Nephron (organoid): Measurements from ENCODE around the gene LAMA3.

Source experiments
- H3K27ac Mint-ChIP-seq, 3 experiments: 2 replicates each; pipeline ENCODE4 v1.8.0; 2020; ENCODE audit warnings: mixed read lengths in 3 of 3, mild to moderate bottlenecking in 2 of 3, moderate library complexity in 1 of 3
- H3K27me3 Mint-ChIP-seq: 2 replicates; pipeline ENCODE4 v1.8.0; 2021; ENCODE audit warnings: low read depth, mild to moderate bottlenecking, moderate library complexity, mixed read lengths
- H3K36me3 Mint-ChIP-seq: 2 replicates; pipeline ENCODE4 v1.8.0; 2020; ENCODE audit warnings: low read depth, mixed read lengths
- H3K4me1 Mint-ChIP-seq: 2 replicates; pipeline ENCODE4 v1.8.0; 2020; ENCODE audit warnings: mixed read lengths
- H3K4me3 Mint-ChIP-seq, 3 experiments: 2 replicates each; pipeline ENCODE4 v1.8.0; 2020; ENCODE audit warnings: mild to moderate bottlenecking in 3 of 3, mixed read lengths in 3 of 3, moderate library complexity in 2 of 3
- H3K9me3 Mint-ChIP-seq: 2 replicates; pipeline ENCODE4 v1.8.0; 2020; ENCODE audit warnings: mixed read lengths
- TF ChIP-seq, protein P1 (sequence below), 3 experiments: fragments of 200-600 bp; sonication (generic); IDR thresholded peaks; one replicate each; pipeline ENCODE4 v1.5.0; 2021; ENCODE audit warnings: antibody characterized with exemption in 3 of 3; ENCODE audit not compliant: unreplicated experiment in 3 of 3

Gene LAMA3

DNA sequence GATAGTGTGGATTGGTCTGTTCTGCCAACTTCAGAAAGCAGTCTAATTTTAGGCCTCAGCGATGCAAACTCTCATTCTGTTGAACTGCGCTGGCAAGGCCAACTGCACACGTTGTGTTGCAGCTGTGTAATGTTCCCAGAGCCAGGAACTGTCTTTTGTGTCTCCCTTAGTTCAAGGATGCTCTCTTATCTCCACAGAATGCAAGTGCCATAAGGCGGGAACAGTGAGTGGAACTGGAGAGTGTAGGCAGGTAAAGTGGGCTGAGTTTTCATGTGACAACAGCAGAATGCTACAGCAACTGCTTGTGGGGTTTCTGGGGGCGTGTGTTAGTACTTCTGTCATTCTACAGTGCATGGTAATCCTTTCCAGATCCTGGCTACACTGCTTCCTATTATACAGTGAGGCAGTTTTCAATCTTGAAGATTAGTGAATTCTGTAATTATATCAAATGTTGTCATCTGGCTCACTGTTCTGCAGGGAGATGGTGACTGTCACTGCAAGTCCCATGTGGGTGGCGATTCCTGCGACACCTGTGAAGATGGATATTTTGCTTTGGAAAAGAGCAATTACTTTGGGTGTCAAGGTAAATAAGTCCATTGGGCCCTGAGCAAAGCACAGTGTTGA, 125.8 kb downstream of the LAMA3 start:
- H3K27me3 Mint-ChIP-seq: peaks cover 26% of the 10 kb centered on the region
- no peak overlapping the region for H3K4me3 Mint-ChIP-seq
- TF ChIP-seq, protein P1, sequence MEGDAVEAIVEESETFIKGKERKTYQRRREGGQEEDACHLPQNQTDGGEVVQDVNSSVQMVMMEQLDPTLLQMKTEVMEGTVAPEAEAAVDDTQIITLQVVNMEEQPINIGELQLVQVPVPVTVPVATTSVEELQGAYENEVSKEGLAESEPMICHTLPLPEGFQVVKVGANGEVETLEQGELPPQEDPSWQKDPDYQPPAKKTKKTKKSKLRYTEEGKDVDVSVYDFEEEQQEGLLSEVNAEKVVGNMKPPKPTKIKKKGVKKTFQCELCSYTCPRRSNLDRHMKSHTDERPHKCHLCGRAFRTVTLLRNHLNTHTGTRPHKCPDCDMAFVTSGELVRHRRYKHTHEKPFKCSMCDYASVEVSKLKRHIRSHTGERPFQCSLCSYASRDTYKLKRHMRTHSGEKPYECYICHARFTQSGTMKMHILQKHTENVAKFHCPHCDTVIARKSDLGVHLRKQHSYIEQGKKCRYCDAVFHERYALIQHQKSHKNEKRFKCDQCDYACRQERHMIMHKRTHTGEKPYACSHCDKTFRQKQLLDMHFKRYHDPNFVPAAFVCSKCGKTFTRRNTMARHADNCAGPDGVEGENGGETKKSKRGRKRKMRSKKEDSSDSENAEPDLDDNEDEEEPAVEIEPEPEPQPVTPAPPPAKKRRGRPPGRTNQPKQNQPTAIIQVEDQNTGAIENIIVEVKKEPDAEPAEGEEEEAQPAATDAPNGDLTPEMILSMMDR (IDR thresholded peaks at IDR 0.05; ENCODE audit: unreplicated experiment in 3 of 3): no peak
- no peak overlapping the region for H3K27ac Mint-ChIP-seq
- H3K9me3 Mint-ChIP-seq: no peaks in the 10 kb centered on the region
- no peaks in the 10 kb centered on the region for H3K4me1 Mint-ChIP-seq
- no peaks in the 10 kb centered on the region for H3K36me3 Mint-ChIP-seq

- Mint-ChIP-seq H3K27me3 (peaks cover 20% of the 10 kb centered on the region), H3K9me3 (no peaks in the 10 kb centered on the region), H3K27ac (no peak overlapping the region), H3K4me1 (no peaks in the 10 kb centered on the region), H3K4me3 (no peak overlapping the region), H3K36me3 (no peaks in the 10 kb centered on the region)
- TF ChIP-seq, protein P1 (IDR thresholded peaks at IDR 0.05; ENCODE audit: unreplicated experiment in 3 of 3): no peak
Measured at GRCh38 chr18:23816021-23816420, 126.8 kb downstream of the LAMA3 start.

- H3K36me3 Mint-ChIP-seq: no peaks in the 10 kb centered on the region
- no peak overlapping the region for H3K27ac Mint-ChIP-seq
- no peaks in the 10 kb centered on the region for H3K4me1 Mint-ChIP-seq
- H3K4me3 Mint-ChIP-seq: no peak overlapping the region
- peaks cover 14% of the 10 kb centered on the region for H3K27me3 Mint-ChIP-seq
- H3K9me3 Mint-ChIP-seq: no peaks in the 10 kb centered on the region
- TF ChIP-seq, protein P1 (IDR thresholded peaks at IDR 0.05; ENCODE audit: unreplicated experiment in 3 of 3): no peak
Measured at GRCh38 chr18:23816740-23817139, 127.5 kb downstream of the LAMA3 start.

GRCh38 chr18:23819001-23819400, 129.7 kb downstream of the LAMA3 start:
- no peaks in the 10 kb centered on the region for H3K36me3 Mint-ChIP-seq
- peaks cover 9% of the 10 kb centered on the region for H3K27me3 Mint-ChIP-seq
- H3K9me3 Mint-ChIP-seq: no peaks in the 10 kb centered on the region
- H3K4me1 Mint-ChIP-seq: no peaks in the 10 kb centered on the region
- TF ChIP-seq, protein P1 (IDR thresholded peaks at IDR 0.05; ENCODE audit: unreplicated experiment in 3 of 3): no peak
- H3K27ac Mint-ChIP-seq: no peak overlapping the region
- H3K4me3 Mint-ChIP-seq: no peak overlapping the region

- Mint-ChIP-seq H3K27me3 (no peaks in the 10 kb centered on the region), H3K4me3 (no peak overlapping the region), H3K27ac (no peak overlapping the region), H3K36me3 (no peaks in the 10 kb centered on the region), H3K4me1 (peaks cover 5% of the 10 kb centered on the region), H3K9me3 (no peaks in the 10 kb centered on the region)
- TF ChIP-seq, protein P1 (IDR thresholded peaks at IDR 0.05; ENCODE audit: unreplicated experiment in 3 of 3): no peak
Measured at GRCh38 chr18:23822590-23823385, 133.5 kb downstream of the LAMA3 start.
